ENCODE measurements around the gene PIGU. TPM values are rescaled to one million over a fixed set of nuclear protein-coding genes. Genes with fewer than 3 reads are reported as not detected.

PIGU gene
- total and polyA plus RNA-seq, 2 of the 13 experiments (the other 11 are each of a cell fraction or from before 2014, with no cell fraction given) = 45.5 to 231 TPM

GRCh38 chr20:34516247-34517113 lies 160.4 kb downstream of the PIGU start, which contains the start of gene DYNLRB1 (continued):
- TF ChIP-seq ZHX1 (CRISPR knock-in tag; IDR thresholded peaks at IDR 0.05; ENCODE audit: low read depth) (peak; percentile 78), ATAD3A (CRISPR knock-in tag; IDR thresholded peaks at IDR 0.05) (0 out of 2 replicates have a peak, but pooled peaks have one; percentile 56), ZNF275 (CRISPR knock-in tag; IDR thresholded peaks at IDR 0.05; ENCODE audit: borderline replicate concordance) (peak; percentile 85; the same call in 1 of the 2 replicates), ZBTB7A (CRISPR knock-in tag; IDR thresholded peaks at IDR 0.05) (no peak), NFE2L2 (IDR thresholded peaks at IDR 0.05; ENCODE audit: low read length) (no peak; the same call in 1 of the 2 replicates), JUNB (CRISPR knock-in tag; IDR thresholded peaks at IDR 0.05; ENCODE audit: borderline replicate concordance) (no peak), MAFF (IDR thresholded peaks at IDR 0.05; ENCODE audit: low read depth, low read length) (no peak), FOXP1 (IDR thresholded peaks at IDR 0.05) (no peak), FOXP1 (CRISPR knock-in tag; IDR thresholded peaks at IDR 0.05) (peak; percentile 11; the same call in 1 of the 2 replicates), ATRX (CRISPR knock-in tag; IDR thresholded peaks at IDR 0.05; ENCODE audit: borderline replicate concordance) (0 out of 2 replicates have a peak, but pooled peaks have one; percentile 33), TRAFD1 (CRISPR knock-in tag; IDR thresholded peaks at IDR 0.05; ENCODE audit: borderline replicate concordance) (0 out of 2 replicates have a peak, but pooled peaks have one; percentile 3), ETV5 (CRISPR knock-in tag; IDR thresholded peaks at IDR 0.05; ENCODE audit: borderline replicate concordance) (peak; percentile 96), MAZ (IDR thresholded peaks at IDR 0.05; ENCODE audit: borderline replicate concordance, low read depth, low read length) (peak; percentile 71), MAZ (CRISPR knock-in tag; IDR thresholded peaks at IDR 0.05; ENCODE audit: low read depth) (peak; percentile 94), ZNF841 (CRISPR knock-in tag; IDR thresholded peaks at IDR 0.05; ENCODE audit: borderline replicate concordance) (no peak), ZNF224 (CRISPR knock-in tag; IDR thresholded peaks at IDR 0.05) (peak; percentile 72; the same call in 1 of the 2 replicates), NR3C1 (CRISPR knock-in tag; IDR thresholded peaks at IDR 0.05) (no peak; the same call in 1 of the 2 replicates), ZNF792 (CRISPR knock-in tag; IDR thresholded peaks at IDR 0.05) (peak; percentile 97), ZNF513 (CRISPR knock-in tag; conservative IDR thresholded peaks at IDR 0.05) (peak; percentile 22; the same call in 1 of the 2 replicates), ZNF784 (CRISPR knock-in tag; IDR thresholded peaks at IDR 0.05; ENCODE audit: borderline replicate concordance) (no peak), HIVEP1 (CRISPR knock-in tag; IDR thresholded peaks at IDR 0.05) (peak; percentile 71), AKAP8 (CRISPR knock-in tag; IDR thresholded peaks at IDR 0.05) (no peak)
